Measurements from ENCODE around the gene BAD. TPM values are rescaled to one million over a fixed set of nuclear protein-coding genes. Genes with fewer than 3 reads are reported as not detected.

The BAD gene
- total RNA-seq, 1 donor from 2014 or later = 83.5 TPM

DNA sequence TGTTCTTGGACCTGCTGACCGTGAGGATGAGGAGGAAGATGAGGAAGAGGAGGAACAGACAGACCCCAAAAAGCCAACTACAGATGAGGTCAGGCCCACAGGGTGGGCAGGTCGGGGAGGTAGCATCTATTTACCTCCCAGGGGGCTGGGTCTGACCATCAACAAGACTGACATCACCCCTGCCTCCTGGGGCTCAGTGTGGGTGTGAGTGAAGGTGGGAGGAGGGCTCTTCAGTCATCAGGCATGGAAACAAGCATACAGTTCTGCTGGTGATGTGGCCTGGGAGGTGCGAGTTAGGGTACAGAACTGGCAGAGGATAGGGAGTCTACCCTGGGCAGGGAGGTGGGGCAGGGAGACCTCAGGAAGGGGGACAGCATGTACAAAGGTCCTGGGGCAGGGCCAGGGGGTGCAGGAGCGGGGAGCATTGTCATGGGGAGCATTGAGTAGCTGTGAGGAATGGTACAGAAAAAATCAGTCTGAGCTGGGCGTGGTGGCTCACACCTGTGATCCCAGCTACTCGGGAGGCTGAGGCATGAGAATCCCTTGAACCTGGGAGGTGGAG, 24.2 kb downstream of the BAD start:
- Histone ChIP-seq H3K9me3 (no peaks in the 10 kb centered on the region), H3K27me3 (no peaks in the 10 kb centered on the region), H3K27ac (no peak overlapping the region), H3K4me3 (no peak overlapping the region), H3K36me3 (peaks cover 0 to 61% of the 10 kb centered on the region in 2 donors), H3K4me1 (no peaks in the 10 kb centered on the region)
- intact Hi-C loops (cut with DNase I) = no loop called here
- no peak for TF ChIP-seq POLR2AphosphoS5 (IDR thresholded peaks at IDR 0.05; ENCODE audit: insufficient read depth in 1 of 2, low read depth in 1 of 2)
- TF ChIP-seq POLR2A (IDR thresholded peaks at IDR 0.05) = no peak
- TF ChIP-seq, protein P1, sequence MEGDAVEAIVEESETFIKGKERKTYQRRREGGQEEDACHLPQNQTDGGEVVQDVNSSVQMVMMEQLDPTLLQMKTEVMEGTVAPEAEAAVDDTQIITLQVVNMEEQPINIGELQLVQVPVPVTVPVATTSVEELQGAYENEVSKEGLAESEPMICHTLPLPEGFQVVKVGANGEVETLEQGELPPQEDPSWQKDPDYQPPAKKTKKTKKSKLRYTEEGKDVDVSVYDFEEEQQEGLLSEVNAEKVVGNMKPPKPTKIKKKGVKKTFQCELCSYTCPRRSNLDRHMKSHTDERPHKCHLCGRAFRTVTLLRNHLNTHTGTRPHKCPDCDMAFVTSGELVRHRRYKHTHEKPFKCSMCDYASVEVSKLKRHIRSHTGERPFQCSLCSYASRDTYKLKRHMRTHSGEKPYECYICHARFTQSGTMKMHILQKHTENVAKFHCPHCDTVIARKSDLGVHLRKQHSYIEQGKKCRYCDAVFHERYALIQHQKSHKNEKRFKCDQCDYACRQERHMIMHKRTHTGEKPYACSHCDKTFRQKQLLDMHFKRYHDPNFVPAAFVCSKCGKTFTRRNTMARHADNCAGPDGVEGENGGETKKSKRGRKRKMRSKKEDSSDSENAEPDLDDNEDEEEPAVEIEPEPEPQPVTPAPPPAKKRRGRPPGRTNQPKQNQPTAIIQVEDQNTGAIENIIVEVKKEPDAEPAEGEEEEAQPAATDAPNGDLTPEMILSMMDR (IDR thresholded peaks at IDR 0.05) = no peak
- no peak for DNase-seq (ENCODE audit: extremely low spot score in 2 of 2)

DNA sequence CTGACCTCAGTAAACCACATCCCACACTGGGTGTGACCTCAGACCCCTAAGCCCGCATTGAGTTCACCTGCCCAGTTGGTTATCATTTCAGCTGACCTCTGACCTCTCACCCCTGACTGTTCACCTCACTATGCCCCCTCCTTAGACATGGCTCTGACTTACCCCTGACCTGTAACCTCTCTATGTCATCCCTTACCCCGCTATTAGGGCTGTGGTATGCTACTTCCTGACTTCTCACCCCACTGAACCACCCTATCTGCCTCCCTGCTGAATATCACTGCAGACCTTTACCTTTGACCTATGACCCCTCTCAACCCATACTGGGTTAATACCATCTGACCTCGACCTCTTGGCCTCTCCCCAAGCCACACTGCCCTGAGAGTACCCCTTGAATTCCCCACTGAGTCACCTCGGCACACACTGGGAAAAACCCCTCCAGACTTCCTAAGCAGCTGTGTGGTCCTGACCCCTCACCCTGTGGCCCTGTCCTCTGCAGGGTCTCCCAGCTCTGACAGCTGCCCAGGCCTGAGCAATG, 24.9 kb downstream of the BAD start:
- Histone ChIP-seq H3K4me3 (no peak overlapping the region), H3K27me3 (no peaks in the 10 kb centered on the region), H3K27ac (no peak overlapping the region), H3K9me3 (no peaks in the 10 kb centered on the region), H3K4me1 (no peaks in the 10 kb centered on the region), H3K36me3 (peaks cover 0 to 64% of the 10 kb centered on the region in 2 donors)
- intact Hi-C loops (cut with DNase I) = no loop called here
- no peak for DNase-seq (ENCODE audit: extremely low spot score in 2 of 2)
- no peak for TF ChIP-seq POLR2AphosphoS5 (IDR thresholded peaks at IDR 0.05; ENCODE audit: insufficient read depth in 1 of 2, low read depth in 1 of 2)
- TF ChIP-seq POLR2A (IDR thresholded peaks at IDR 0.05) = no peak
- TF ChIP-seq, protein P1 (IDR thresholded peaks at IDR 0.05) = no peak

DNA sequence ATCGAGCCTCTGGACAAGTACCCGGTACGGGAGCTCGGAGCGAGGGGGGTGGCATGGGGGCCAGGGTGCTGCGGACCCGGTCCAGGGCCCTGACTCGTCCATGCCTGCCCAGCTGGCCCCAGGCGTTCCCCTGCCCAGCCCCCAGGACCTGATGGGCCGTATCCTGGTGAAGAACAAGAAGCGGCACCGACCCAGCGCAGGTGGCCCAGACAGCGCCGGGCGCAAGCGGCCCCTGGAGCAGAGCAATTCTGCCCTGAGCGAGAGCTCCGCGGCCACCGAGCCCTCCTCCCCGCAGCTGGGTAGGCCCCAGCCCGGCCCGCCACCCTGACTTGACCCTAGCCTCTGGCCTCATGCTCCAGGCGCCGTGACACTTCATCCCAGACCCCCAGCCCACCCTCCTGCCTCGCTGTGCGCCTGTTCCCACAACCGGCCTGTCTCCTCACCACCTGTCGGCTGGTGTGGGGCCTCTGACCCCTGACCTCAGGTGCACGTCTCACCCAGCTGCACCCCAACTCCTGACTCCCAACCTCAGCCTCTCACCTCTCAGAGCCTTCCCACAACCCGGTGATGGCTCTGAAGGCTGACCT, 25.4 kb downstream of the BAD start:
- peaks cover 0 to 62% of the 10 kb centered on the region in 2 donors for H3K36me3 ChIP-seq
- no peak for DNase-seq (ENCODE audit: extremely low spot score in 2 of 2)
- H3K27ac ChIP-seq = no peak overlapping the region
- no peaks in the 10 kb centered on the region for H3K9me3 ChIP-seq
- H3K4me1 ChIP-seq = peaks cover under 1% of the 10 kb centered on the region
- no peak overlapping the region for H3K4me3 ChIP-seq
- intact Hi-C loops (cut with DNase I) = no loop called here
- H3K27me3 ChIP-seq = no peaks in the 10 kb centered on the region
- TF ChIP-seq POLR2AphosphoS5 (IDR thresholded peaks at IDR 0.05; ENCODE audit: insufficient read depth in 1 of 2, low read depth in 1 of 2) (no peak), POLR2A (IDR thresholded peaks at IDR 0.05) (no peak)
- TF ChIP-seq, protein P1 (IDR thresholded peaks at IDR 0.05) = no peak

DNA sequence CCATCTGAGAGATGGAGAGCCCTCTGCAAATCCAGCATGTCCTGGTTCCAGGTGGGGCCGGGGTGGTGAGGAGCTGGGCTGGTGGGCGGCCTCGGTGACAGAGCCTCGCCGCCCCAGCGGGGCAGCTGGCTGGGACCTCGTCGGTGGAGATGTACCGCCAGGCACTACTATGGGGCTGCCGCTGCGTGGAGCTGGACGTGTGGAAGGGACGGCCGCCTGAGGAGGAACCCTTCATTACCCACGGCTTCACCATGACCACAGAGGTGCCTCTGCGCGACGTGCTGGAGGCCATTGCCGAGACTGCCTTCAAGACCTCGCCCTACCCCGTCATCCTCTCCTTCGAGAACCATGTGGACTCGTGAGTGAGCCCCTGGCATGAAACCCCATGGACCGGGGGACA, 26.1 kb downstream of the BAD start:
- Histone ChIP-seq H3K27ac (no peak overlapping the region), H3K27me3 (no peaks in the 10 kb centered on the region), H3K4me3 (no peak overlapping the region), H3K36me3 (peaks cover 0 to 56% of the 10 kb centered on the region in 2 donors), H3K4me1 (peaks cover 7% of the 10 kb centered on the region), H3K9me3 (no peaks in the 10 kb centered on the region)
- TF ChIP-seq POLR2A (IDR thresholded peaks at IDR 0.05) (no peak), POLR2AphosphoS5 (IDR thresholded peaks at IDR 0.05; ENCODE audit: insufficient read depth in 1 of 2, low read depth in 1 of 2) (no peak)
- TF ChIP-seq, protein P1 (IDR thresholded peaks at IDR 0.05) = no peak
- no peak for DNase-seq (ENCODE audit: extremely low spot score in 2 of 2)
- intact Hi-C loops (cut with DNase I) = no loop called here

DNA sequence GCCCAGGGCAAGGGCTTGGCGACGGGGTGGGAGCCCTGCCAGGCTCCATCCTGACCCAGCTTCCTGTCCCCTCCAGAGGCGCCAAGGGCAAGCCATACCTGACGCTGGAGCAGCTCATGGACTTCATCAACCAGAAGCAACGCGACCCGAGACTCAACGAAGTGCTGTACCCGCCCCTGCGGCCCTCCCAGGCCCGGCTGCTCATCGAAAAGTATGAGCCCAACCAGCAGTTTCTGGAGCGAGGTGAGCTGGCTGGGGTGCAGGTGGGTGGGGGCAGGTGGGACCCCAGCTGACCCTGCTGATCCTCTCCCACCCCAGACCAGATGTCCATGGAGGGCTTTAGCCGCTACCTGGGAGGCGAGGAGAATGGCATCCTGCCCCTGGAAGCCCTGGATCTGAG, 28.2 kb downstream of the BAD start:
- H3K9me3 ChIP-seq = no peaks in the 10 kb centered on the region
- H3K36me3 ChIP-seq = peaks cover 0 to 38% of the 10 kb centered on the region in 2 donors

More for the DNA sequence above, 28.2 kb downstream of the BAD start:
- intact Hi-C loops (cut with DNase I) = no loop called here
- Histone ChIP-seq H3K27ac (no peak overlapping the region), H3K27me3 (no peaks in the 10 kb centered on the region), H3K4me1 (peaks cover 25% of the 10 kb centered on the region), H3K4me3 (no peak overlapping the region)
- no peak for DNase-seq (ENCODE audit: extremely low spot score in 2 of 2)
- no peak for TF ChIP-seq POLR2AphosphoS5 (IDR thresholded peaks at IDR 0.05; ENCODE audit: insufficient read depth in 1 of 2, low read depth in 1 of 2)
